Dedifferentiated amniotic fluid mesenchymal stem cell (primary cell): ENCODE measurements around the gene IL5RA.

Experiments
- DNase-seq: peaks from one replicate; pipeline ENCODE4 v3.0.0-alpha.2; 2016; ENCODE audit errors: extremely low spot score

IL5RA gene

GRCh38 chr3:3065876-3066275, 44.3 kb downstream of the IL5RA start:
- DNase-seq: no peak

- no peak for DNase-seq
Observed at GRCh38 chr3:3064297-3064696, 45.9 kb downstream of the IL5RA start.

- no peak for DNase-seq
Observed at GRCh38 chr3:3059645-3060044, 50.5 kb downstream of the IL5RA start.

- no peak for DNase-seq
Observed at GRCh38 chr3:3053974-3054373, 56.2 kb downstream of the IL5RA start.

GRCh38 chr3:3038201-3038991, 71.8 kb downstream of the IL5RA start:
- DNase-seq: no peak

GRCh38 chr3:3037156-3037555, 73.0 kb downstream of the IL5RA start:
- DNase-seq: no peak

GRCh38 chr3:3031326-3031725, 78.8 kb downstream of the IL5RA start:
- DNase-seq: no peak

GRCh38 chr3:3027976-3028567, 82.1 kb downstream of the IL5RA start:
- DNase-seq: no peak

GRCh38 chr3:3023111-3023745, 86.9 kb downstream of the IL5RA start:
- DNase-seq: no peak

- DNase-seq: no peak
Observed at GRCh38 chr3:3020209-3020608, 90.0 kb downstream of the IL5RA start.
